GM19372 (cell line): ENCODE results near the gene TM4SF18.

ENCODE experiments used
- ATAC-seq: cut with Tn5 transposase; IDR thresholded peaks from one replicate; pipeline ENCODE4 v1.9.1; 2021; ENCODE audit warnings: mild to moderate bottlenecking, low read depth, moderate library complexity; ENCODE audit not compliant: unreplicated experiment

TM4SF18 gene

DNA sequence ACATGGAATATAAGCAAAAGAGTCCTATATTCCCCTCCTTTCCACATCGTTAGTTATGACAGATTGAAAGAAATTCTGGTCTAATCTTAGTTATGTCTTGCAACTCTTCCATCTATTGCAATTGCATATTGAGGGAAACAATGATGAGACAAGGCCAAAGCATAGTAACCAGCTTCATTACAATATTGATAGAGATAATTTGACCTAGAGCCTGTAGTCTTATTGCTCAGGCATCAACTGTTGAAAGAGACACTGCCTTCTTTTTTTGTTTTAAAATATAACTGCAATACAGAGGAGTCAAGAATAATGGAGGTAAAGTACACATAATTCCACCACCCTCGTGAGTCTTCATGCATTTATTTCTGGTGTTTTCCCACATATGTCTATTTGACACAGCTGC, 2.0 kb downstream of the TM4SF18 start:
- no peak for ATAC-seq

GRCh38 chr3:149330609-149331331, 2.7 kb downstream of the TM4SF18 start:
- no peak for ATAC-seq

DNA sequence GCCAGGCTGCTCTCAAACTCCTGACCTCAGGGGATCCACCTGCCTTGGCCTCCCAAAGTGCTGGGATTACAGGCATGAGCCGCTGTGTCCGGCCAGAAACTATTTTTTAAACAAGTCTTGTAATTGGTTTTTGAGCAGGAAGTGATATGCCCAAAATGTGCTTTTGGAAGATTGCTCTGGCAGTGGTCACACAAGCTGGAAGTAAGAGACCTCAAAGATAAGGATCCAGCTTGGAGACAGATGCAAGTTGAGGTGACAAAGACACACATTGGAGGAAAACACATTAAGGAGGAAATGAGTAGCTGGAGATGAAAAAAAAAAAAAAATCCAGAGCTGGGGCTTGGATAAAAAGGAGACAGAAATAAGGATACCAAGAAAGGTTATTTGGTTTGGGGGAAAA, 6.3 kb downstream of the TM4SF18 start:
- no peak for ATAC-seq

DNA sequence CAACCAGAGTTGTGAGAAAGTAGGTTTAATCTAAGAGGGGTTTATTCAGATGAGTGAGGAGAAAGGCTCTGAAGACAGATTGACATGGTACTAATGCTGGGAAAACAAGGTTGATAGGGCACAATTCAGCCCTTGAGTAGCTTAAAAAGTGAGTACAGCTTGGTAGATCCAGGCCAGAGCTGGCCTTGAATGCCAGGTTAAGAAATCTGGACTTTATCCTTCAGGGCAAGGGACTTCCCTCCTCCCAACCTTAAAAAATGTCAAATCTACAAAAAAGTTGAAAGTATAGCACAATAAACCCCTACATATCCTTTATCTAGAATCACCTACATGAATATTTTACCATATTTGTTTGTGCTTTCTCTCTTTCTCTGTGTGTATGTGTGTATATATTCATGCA, 7.9 kb downstream of the TM4SF18 start:
- no peak for ATAC-seq

- no peak for ATAC-seq
Measured at GRCh38 chr3:149324332-149324731, 9.1 kb downstream of the TM4SF18 start.

- ATAC-seq: no peak
Measured at GRCh38 chr3:149321640-149322039, 11.8 kb downstream of the TM4SF18 start.

GRCh38 chr3:149321136-149321535, 12.3 kb downstream of the TM4SF18 start:
- ATAC-seq: no peak

DNA sequence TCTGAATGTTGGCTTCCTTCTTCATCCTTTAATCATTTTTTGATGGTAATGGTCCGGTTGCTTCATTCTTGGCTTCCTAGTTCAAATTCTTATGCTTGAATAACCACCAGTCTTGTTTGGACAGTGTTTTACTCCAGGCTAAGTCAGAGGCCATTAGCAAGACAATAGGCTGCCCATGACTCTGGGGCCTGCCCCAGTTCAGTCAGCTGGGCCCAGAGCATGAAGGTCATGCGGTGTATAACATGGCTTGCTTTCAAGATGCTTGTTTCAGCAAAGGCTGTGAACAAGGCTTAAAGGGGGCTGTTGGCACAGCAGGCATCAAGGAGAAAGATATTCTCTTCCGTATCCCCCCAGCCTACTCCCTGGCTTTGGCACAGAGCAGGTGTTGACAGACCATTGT, 13.7 kb downstream of the TM4SF18 start:
- ATAC-seq: no peak

DNA sequence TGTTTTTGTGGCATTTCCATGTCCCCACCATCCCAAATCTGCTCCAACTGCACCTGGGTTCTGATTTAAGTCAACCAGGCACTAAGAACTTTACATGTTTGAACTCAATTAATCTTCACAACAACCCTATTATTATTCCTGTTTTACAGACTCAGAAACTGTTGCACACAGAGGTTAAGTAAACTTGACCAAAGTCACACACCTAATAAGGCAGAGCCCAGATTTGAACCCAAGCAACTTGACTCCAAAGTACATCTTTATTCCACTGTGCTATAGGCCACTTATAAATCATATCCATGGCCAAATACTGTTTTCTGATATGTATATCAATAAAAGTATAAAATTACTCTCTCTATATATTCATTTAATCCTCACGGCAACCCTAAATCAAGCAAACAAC, 16.4 kb downstream of the TM4SF18 start:
- ATAC-seq: no peak

- ATAC-seq: no peak
Measured at GRCh38 chr3:149316437-149316836, 17.0 kb downstream of the TM4SF18 start.

- no peak for ATAC-seq
Measured at GRCh38 chr3:149315694-149316093, 17.7 kb downstream of the TM4SF18 start.

GRCh38 chr3:149314807-149315578, 18.4 kb downstream of the TM4SF18 start:
- no peak for ATAC-seq

DNA sequence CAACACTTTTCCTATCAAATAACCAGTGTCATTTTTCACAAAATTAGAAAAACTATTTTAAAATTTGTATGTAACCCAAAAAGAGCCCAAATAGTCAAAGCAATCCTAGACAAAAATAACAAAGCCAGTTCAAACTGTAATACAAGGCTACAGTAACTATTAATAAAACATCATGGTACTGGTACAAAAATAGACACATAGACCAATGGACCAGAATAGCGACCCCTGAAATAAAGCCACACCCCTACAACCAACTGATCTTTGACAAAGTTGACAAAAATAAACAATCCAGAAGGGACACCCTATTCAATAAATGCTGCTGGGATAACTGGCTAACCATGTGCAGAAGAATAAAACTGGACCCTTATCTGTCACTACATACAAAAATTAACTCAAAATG, 19.9 kb downstream of the TM4SF18 start:
- no peak for ATAC-seq

GRCh38 chr3:149310796-149311534, 22.5 kb downstream of the TM4SF18 start:
- ATAC-seq: no peak

- no peak for ATAC-seq
Measured at GRCh38 chr3:149307435-149307783, 26.0 kb downstream of the TM4SF18 start.

DNA sequence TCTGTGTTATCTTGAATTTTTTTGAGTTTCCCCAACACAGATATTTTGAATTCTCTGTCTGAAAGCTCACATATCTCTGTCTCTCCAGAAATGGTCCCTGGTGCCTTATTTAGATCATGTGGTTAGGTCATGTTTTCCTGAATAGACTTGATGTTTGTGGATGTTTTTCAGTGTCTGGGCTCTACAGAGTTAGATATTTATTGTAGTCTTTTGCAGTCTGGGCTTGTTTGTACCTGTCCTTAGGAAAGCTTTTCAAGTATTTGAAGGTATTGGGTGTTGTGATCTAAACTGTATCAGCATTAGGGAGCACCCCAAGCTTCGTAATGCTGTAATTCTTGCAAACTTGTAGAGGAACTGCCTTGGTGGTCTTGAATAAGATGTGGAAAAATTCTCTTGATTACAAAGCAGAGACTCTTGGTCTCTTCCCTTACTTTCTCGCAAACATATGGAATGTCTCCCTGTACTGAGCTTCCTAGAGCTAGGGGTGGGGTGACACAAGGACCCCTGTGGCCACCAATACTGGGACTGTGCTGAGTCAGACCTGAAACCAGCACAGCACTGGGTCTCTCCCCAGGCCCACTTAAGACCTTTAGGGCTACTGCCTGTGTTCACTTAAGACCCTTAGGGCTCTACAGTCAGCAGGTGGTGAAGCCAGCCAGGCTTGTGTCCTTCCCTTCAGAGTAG, 26.5 kb downstream of the TM4SF18 start:
- ATAC-seq: no peak

DNA sequence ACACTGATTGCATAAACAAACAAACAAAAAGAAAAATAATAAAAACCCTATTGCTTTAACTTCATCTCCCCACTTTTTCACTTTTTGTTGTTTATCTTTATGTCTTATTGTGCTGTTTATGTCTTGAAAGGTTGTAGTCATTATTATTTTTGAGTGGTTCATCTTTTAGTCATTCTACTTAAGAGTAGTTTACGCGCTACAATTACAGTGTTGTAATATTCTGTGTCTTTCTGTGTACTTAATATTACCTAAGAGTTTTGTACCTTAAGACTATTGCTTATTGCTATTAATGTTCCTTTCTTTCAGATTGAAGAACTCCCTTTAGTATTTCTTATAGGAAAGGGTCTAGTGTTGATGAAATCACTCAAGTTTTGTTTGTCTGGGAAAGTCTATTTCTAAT, 28.1 kb downstream of the TM4SF18 start:
- no peak for ATAC-seq

GRCh38 chr3:149299938-149300801, 33.3 kb downstream of the TM4SF18 start:
- ATAC-seq: no peak

DNA sequence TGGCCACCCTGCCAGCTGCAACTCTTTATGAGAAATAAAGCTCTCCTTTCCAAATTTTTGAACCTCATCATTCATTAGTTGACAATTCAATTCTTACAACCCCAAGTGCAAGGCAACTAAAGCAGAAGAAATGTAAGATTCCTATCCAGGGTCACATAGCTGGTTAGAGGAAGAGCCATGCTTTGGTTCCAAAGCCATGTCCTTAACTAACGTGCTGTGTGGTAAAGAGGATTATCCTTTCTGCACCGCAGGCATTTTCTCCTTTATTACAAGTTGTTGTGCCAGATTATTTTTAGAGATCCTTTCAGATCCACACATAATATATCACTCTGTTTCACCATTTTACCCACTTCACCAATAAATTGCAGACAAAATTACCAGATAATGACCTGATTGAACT, 36.5 kb downstream of the TM4SF18 start:
- no peak for ATAC-seq

DNA sequence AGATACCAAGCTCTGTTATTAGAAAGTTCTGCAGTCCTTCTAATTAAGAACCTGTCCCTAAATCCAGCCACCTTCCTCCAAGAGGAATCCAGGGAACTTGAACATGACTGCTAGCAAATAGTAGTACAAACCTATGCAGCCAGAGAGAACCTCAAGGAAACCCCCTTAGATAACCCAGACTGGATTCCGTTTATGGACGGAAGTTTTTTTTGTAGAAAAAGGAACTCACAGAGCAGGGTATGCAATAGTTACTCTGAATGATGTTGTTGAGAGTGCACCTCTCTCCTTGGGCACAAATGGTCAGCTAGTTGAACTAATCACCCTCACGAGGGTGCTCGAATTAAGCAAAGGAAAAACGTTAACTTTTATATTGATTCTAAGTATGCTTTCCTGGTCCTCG, 40.8 kb downstream of the TM4SF18 start:
- ATAC-seq: no peak
